ENCODE results near the gene EEF1E1. TPM values are rescaled to one million over a fixed set of nuclear protein-coding genes. Genes with fewer than 3 reads are reported as not detected.

EEF1E1 gene
- total and polyA plus RNA-seq, 2 experiments from 2014 or later: 11.5 to 87.8 TPM

DNA sequence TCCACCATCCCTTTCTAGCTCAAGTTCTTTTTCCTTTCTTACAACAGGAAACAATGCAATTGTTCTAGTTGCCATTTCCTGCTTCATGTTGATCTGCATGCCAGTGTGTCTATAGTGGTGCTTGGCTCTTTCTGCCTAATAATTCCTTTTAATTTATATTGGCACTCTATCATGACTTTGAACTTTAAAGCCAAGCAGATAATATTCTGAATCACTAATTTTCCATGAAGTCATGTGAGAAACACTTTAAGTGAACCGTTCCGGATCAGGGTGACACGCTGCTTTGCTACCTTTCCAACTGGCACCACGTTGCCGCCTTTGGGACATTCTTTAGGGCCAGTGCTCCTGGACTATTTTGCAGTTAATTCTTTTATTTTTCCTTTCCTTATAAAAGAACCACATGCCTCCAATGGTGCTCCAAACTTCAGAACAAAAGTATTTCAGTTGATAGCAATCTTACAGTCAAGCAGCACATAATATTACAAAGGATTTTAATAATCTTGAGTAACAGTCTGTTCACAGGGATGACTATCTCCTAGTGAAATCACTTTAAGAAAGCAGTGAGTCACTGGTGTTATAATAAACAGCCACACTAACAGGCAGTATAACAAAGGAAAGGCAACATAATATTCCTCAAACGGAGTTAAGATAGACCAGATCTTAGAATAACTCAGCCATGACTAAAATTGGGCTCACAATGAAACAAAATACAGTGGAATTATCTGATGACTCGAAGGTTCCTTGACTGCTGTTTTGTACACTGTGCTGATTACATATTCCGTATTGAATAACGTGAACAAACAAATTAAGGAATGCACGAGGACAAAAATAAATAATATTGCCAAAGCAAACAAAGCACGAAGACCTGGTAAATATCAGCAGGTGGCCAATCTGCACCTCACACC lies 19.1 kb downstream of the EEF1E1 start:
- Histone ChIP-seq H3K27me3 (no peaks in the 10 kb centered on the region), H3K9me3 (ENCODE audit: low read depth) (no peaks in the 10 kb centered on the region), H3K27ac (no peak overlapping the region), H3K36me3 (peaks cover 6% of the 10 kb centered on the region), H3K4me1 (ENCODE audit: low read depth) (no peaks in the 10 kb centered on the region), H3K4me3 (no peak overlapping the region)
- DNase-seq (ENCODE audit: low read depth in 1 of 2, low spot score in 1 of 2): peak in 1 of 2 donors; percentile 71
- TF ChIP-seq, protein P1, sequence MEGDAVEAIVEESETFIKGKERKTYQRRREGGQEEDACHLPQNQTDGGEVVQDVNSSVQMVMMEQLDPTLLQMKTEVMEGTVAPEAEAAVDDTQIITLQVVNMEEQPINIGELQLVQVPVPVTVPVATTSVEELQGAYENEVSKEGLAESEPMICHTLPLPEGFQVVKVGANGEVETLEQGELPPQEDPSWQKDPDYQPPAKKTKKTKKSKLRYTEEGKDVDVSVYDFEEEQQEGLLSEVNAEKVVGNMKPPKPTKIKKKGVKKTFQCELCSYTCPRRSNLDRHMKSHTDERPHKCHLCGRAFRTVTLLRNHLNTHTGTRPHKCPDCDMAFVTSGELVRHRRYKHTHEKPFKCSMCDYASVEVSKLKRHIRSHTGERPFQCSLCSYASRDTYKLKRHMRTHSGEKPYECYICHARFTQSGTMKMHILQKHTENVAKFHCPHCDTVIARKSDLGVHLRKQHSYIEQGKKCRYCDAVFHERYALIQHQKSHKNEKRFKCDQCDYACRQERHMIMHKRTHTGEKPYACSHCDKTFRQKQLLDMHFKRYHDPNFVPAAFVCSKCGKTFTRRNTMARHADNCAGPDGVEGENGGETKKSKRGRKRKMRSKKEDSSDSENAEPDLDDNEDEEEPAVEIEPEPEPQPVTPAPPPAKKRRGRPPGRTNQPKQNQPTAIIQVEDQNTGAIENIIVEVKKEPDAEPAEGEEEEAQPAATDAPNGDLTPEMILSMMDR (IDR thresholded peaks at IDR 0.05; ENCODE audit: low read depth, low read length): no peak

DNA sequence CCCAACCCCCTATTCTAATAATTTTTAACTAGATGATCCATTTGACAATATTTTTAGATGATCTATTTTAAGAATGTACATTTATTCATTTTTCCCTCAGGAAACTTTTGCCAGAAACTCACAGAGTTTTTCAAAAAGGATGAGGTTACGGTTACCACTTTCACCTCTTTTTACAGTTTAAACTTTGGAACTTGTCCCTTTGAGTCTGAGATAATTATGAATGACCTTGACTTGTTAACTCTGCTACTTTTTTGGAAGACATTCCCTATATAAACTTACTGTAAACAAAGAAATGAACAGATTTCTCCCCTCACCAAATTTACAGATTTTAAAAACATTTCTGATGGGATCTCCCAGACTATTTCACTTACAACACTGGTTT lies 19.8 kb downstream of the EEF1E1 start:
- TF ChIP-seq, protein P1 (IDR thresholded peaks at IDR 0.05; ENCODE audit: low read depth, low read length): no peak

DNA sequence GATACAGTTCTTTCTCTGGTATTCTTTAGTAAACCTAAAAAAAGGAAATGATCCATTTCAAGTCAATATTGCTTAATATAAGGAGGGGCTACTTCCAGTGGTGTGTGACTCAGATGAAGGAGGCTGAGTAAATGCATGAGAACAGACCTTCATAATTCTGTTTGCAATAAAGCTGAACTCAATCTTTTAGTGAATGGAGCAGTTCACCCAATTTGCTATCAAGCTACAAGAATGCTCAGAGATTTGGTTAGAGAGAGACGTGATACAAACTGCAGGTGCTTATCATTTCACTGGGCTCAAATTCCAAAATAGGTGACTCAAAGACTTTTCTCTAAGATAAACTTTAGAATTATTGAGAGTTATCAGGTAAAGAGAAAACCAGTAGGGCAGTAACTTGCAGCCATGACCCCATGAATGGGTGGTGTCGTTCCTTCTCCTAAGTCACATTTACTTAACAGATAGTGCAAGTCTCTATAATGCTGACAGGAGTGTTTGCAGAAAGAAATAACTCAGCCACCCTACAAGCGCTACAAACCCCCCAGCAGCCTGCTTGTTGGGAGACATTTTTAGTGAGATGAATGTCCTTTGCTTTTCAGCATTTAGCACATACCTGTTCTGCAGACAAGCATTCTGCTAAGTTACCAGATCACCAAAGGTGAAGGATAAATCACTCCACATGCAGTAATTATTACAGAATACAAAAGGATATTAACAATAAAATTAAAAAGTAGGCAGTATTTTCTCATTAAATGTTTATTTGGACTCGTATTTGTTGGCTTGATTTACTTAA lies 21.8 kb downstream of the EEF1E1 start:
- TF ChIP-seq, protein P1 (IDR thresholded peaks at IDR 0.05; ENCODE audit: low read depth, low read length): no peak
- no peak overlapping the region for H3K4me3 ChIP-seq
- no peak overlapping the region for H3K27ac ChIP-seq
- H3K36me3 ChIP-seq: no peaks in the 10 kb centered on the region
- H3K27me3 ChIP-seq: no peaks in the 10 kb centered on the region
- no peaks in the 10 kb centered on the region for H3K9me3 ChIP-seq (ENCODE audit: low read depth)
- peak in 1 of 2 donors; percentile 71 for DNase-seq (ENCODE audit: low read depth in 1 of 2, low spot score in 1 of 2)
- no peaks in the 10 kb centered on the region for H3K4me1 ChIP-seq (ENCODE audit: low read depth)

More for the DNA sequence above, 19.8 kb downstream of the EEF1E1 start:
- Histone ChIP-seq H3K4me3 (no peak overlapping the region), H3K36me3 (peaks cover 2% of the 10 kb centered on the region), H3K27ac (no peak overlapping the region), H3K27me3 (no peaks in the 10 kb centered on the region), H3K4me1 (ENCODE audit: low read depth) (no peaks in the 10 kb centered on the region), H3K9me3 (ENCODE audit: low read depth) (no peaks in the 10 kb centered on the region)
- no peak for DNase-seq (ENCODE audit: low read depth in 1 of 2, low spot score in 1 of 2)

DNA sequence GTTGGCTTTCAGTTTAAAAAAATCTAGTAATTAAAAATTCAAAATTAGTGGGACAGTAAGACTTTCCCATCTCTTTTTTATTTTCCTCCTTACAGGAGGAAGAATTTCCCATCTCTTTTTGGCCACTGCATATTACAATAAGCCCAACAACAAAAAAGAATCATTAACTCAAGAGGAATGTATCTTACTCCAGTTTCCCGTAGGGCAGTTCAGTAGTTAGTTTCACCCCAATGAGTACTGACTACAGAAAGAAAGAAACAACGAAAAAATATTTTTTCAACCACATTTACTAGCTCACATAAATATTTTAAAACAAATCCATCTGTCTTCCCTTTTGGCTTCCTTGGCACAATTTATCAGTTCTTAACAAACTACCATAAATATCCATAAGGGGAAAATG lies 23.2 kb downstream of the EEF1E1 start:
- DNase-seq (ENCODE audit: low read depth in 1 of 2, low spot score in 1 of 2): no peak
- Histone ChIP-seq H3K4me3 (no peak overlapping the region), H3K27me3 (no peaks in the 10 kb centered on the region), H3K9me3 (ENCODE audit: low read depth) (no peaks in the 10 kb centered on the region), H3K27ac (no peak overlapping the region), H3K36me3 (no peaks in the 10 kb centered on the region), H3K4me1 (ENCODE audit: low read depth) (no peaks in the 10 kb centered on the region)
- TF ChIP-seq, protein P1 (IDR thresholded peaks at IDR 0.05; ENCODE audit: low read depth, low read length): no peak

DNA sequence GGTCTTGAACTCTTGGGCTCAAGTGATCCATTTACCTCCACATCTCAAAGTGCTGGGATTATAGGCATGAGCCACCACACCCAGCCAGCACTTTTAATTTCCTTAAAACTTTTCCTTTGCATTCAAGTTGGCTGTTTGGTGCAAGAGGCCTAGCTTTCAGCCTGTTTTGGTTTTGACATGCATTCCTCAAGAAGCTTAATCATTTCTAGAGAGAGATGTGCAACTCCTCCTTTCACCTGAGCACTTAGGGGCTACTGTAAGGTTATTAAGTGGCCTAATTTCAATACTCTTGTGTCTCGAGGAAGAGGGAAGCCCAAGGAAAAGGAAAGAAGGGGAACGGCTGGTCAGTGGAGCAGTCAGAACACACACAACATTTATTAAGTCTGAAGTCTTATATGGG lies 24.4 kb downstream of the EEF1E1 start:
- Histone ChIP-seq H3K4me3 (no peak overlapping the region), H3K27me3 (no peaks in the 10 kb centered on the region), H3K27ac (no peak overlapping the region), H3K4me1 (ENCODE audit: low read depth) (no peaks in the 10 kb centered on the region), H3K9me3 (ENCODE audit: low read depth) (no peaks in the 10 kb centered on the region), H3K36me3 (no peaks in the 10 kb centered on the region)
- TF ChIP-seq, protein P1 (IDR thresholded peaks at IDR 0.05; ENCODE audit: low read depth, low read length): no peak
- no peak for DNase-seq (ENCODE audit: low read depth in 1 of 2, low spot score in 1 of 2)

Measured in cardiac muscle cell (in vitro differentiated cells and primary cell).